Measurements from ENCODE around the gene MAP3K8.

- TF ChIP-seq EZH2 (IDR thresholded peaks at IDR 0.05; ENCODE audit: borderline replicate concordance, low read length), result no peak
- no peak for TF ChIP-seq CTCF (conservative IDR thresholded peaks at IDR 0.05 in 1 of 2, IDR thresholded peaks at IDR 0.05 in 1 of 2; ENCODE audit: extremely low read depth in 1 of 2, insufficient read depth in 1 of 2, low read depth in 1 of 2, low read length in 2 of 2)
These were observed 47.6 kb downstream of the MAP3K8 start for GRCh38 chr10:30481603-30482002.

Measured in mammary epithelial cell (primary cell).